Measurements from ENCODE around the gene TCP11L1.
"Not testable (repeated sequence)": the region's sequence is repeated elsewhere in the genome, so short reads cannot be mapped to it uniquely, and the experiment has no call there.

DNA sequence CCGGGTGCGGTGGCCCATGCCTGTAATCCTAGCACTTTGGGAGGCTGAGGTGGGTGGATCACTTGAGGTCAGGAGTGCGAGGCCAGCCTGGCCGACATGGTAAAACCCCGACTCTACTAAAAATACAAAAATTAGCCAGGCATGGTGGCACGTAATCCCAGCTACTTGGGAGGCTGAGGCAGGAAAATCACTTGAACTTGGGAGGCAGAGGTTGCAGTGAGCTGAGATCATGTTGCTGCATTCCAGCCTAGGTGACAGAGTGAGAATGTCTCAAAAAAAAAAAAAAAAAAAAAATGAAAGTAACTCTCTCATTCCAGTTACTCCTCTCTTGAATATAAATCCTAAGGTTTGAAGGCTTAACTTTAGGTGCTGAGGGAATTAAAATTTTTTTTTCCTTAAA, 10.2 kb upstream of the TCP11L1 start:
- TF ChIP-seq CTCF (conservative IDR thresholded peaks at IDR 0.05 in 1 of 2, IDR thresholded peaks at IDR 0.05 in 1 of 2; ENCODE audit: low read depth in 1 of 2, low read length in 2 of 2); EZH2 (IDR thresholded peaks at IDR 0.05; ENCODE audit: low read length, missing control alignments): not testable (repeated sequence)
